HG02840 (cell line): ENCODE measurements around the gene CRIP3.

Experiments used
- ATAC-seq: cut with Tn5 transposase; IDR thresholded peaks from one replicate; pipeline ENCODE4 v1.9.1; 2021; ENCODE audit warnings: mild to moderate bottlenecking, moderate library complexity, moderate number of reproducible peaks; ENCODE audit not compliant: unreplicated experiment, low FRiP score

Gene CRIP3

GRCh38 chr6:43274916-43275597 is 33.6 kb downstream of the CRIP3 start:
- ATAC-seq, result no peak

- ATAC-seq, result no peak
These were observed 34.3 kb downstream of the CRIP3 start for GRCh38 chr6:43274127-43274915.

GRCh38 chr6:43273707-43274106 is 34.9 kb downstream of the CRIP3 start:
- no peak for ATAC-seq

- no peak for ATAC-seq
These were observed 36.7 kb downstream of the CRIP3 start for GRCh38 chr6:43271944-43272343.

- ATAC-seq, result no peak
These were observed 37.4 kb downstream of the CRIP3 start for GRCh38 chr6:43271103-43271815.

- no peak for ATAC-seq
These were observed 39.2 kb downstream of the CRIP3 start for GRCh38 chr6:43269273-43270007.

GRCh38 chr6:43268782-43269272 is 39.8 kb downstream of the CRIP3 start:
- ATAC-seq, result no peak

- ATAC-seq, result no peak
These were observed 40.3 kb downstream of the CRIP3 start for GRCh38 chr6:43268355-43268700.

GRCh38 chr6:43267619-43268354 is 40.8 kb downstream of the CRIP3 start:
- ATAC-seq, result no peak

GRCh38 chr6:43265564-43265963 is 43.1 kb downstream of the CRIP3 start:
- ATAC-seq, result no peak

GRCh38 chr6:43264599-43265145 is 44.0 kb downstream of the CRIP3 start:
- no peak for ATAC-seq

- ATAC-seq, result no peak
These were observed 45.1 kb downstream of the CRIP3 start for GRCh38 chr6:43263314-43264178.

GRCh38 chr6:43262780-43263313 is 45.8 kb downstream of the CRIP3 start:
- ATAC-seq, result no peak

GRCh38 chr6:43262000-43262779 is 46.4 kb downstream of the CRIP3 start:
- no peak for ATAC-seq

GRCh38 chr6:43261198-43261597 is 47.4 kb downstream of the CRIP3 start:
- ATAC-seq, result no peak

GRCh38 chr6:43260791-43261190 is 47.8 kb downstream of the CRIP3 start:
- no peak for ATAC-seq

- no peak for ATAC-seq
These were observed 49.6 kb downstream of the CRIP3 start for GRCh38 chr6:43258807-43259686.
